GM19328 (cell line): ENCODE results near the gene FOXP3.

Experiments used
- ATAC-seq: cut with Tn5 transposase; IDR thresholded peaks from one replicate; pipeline ENCODE4 v1.9.1; 2021; ENCODE audit warnings: mild to moderate bottlenecking, moderate library complexity; ENCODE audit not compliant: unreplicated experiment

FOXP3 gene

GRCh38 chrX:49276671-49277534 lies 12.4 kb upstream of the FOXP3 start:
- ATAC-seq = no peak

GRCh38 chrX:49276207-49276606 lies 11.7 kb upstream of the FOXP3 start:
- no peak for ATAC-seq

- ATAC-seq = no peak
These were observed 8.7 kb upstream of the FOXP3 start for GRCh38 chrX:49273181-49273727.

DNA sequence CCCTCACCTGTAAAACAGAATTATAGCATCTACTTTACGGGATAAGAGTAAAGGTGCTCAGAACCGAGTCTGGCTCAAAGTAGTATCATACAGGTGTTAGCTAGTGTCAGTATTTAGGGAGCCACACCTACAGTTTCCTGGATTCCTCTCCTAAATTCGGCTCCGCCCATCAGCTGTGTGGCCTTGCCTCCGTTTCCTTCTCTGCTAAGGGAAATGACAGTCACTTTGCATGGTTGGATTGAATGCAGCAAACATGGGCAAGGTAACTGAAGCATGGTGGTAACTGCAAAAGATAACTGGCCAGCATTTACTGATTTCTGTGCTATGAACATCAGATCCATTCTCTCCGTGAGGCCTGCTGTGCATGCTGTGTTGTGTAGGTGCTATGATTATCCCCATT lies 7.9 kb upstream of the FOXP3 start:
- no peak for ATAC-seq

DNA sequence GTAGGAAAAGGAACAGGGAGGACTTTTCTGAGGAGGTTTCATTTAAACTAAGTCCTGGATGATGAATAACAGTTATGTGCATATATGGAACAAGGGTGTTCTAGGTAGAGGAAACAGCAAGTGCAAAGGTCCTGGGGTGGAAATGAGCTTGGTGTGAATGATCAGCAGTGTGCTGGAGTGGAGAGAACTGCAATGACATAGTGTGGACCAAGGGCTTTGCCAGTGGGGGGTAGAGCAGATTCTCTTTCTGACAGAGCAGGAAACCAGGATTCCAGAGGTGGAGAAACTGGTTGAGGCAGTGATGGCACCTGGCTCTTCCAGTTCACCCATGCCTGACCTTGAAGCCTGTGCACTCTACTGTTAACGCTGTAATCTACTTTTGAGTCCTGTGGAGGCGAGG lies 6.8 kb upstream of the FOXP3 start:
- ATAC-seq = no peak

- no peak for ATAC-seq
These were observed 5.9 kb upstream of the FOXP3 start for GRCh38 chrX:49270249-49270921.

DNA sequence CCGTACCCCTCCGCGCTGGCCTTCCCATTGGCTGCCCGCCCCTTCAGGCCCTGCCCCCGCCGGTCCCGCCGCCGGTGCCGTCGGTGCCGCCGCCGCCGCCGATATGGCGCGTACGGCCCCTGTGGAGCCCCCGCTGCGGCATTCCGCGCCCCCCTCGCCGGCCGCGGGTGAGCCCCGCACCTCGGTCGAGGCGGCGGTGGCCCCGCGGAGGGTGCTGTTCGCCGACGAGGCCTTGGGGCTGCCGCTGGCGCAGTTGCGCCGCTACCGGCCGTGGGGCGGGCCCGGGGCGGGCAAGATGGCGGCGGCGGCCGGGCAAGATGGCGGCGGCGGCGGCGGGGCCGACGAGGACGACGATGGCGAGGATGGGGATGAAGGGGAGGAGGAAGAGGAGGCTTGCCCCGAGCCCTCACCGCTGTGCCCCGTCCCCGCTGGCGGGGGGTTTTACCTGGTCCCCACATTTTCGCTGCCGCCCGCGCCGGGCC lies 5.3 kb upstream of the FOXP3 start, which contains the start of gene PPP1R3F:
Gene PPP1R3F, plus strand, starts transcription at position 27 of the 482 bp plus-strand sequence. Its CDS starts 77 bp downstream, at position 104.
- ATAC-seq = peak; percentile 19

DNA sequence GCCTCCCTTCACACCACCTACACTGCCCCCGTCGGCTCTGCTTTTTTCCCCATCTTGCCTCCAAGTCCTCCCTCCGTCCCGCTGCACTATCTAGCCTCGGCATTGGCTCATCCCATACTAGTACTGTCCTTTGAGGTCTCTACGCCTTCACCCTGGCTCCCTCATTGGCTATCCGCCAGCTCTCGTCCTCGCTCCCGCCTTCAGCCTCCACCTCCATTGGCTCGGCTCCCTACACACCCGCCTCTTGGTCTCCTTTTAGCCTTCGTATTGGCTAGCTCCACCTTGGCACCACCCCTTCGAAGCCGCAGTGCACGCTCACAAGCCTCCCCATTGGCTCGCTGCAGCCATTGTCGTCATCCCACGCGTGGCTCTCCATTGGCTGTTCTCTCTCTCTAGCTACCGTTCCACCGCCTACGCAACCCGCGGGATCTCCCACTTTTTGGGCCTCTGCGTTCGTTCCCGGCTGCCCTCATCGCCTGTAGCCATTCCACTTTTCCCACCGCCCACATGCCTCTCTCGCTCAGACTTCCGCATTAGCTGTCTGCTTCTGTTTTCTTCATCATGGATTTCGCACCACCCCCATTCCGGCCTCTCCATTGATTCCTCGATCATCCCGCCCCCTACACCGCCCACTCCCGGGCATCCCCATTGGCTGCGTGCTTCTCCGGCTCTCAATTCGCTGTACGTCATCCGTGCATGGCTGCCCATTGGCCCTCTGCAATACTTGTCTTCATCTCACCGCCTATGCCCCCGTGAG lies 4.7 kb upstream of the FOXP3 start:
- peak; percentile 78 for ATAC-seq

- ATAC-seq = no peak
These were observed 4.1 kb upstream of the FOXP3 start for GRCh38 chrX:49268702-49269009.

DNA sequence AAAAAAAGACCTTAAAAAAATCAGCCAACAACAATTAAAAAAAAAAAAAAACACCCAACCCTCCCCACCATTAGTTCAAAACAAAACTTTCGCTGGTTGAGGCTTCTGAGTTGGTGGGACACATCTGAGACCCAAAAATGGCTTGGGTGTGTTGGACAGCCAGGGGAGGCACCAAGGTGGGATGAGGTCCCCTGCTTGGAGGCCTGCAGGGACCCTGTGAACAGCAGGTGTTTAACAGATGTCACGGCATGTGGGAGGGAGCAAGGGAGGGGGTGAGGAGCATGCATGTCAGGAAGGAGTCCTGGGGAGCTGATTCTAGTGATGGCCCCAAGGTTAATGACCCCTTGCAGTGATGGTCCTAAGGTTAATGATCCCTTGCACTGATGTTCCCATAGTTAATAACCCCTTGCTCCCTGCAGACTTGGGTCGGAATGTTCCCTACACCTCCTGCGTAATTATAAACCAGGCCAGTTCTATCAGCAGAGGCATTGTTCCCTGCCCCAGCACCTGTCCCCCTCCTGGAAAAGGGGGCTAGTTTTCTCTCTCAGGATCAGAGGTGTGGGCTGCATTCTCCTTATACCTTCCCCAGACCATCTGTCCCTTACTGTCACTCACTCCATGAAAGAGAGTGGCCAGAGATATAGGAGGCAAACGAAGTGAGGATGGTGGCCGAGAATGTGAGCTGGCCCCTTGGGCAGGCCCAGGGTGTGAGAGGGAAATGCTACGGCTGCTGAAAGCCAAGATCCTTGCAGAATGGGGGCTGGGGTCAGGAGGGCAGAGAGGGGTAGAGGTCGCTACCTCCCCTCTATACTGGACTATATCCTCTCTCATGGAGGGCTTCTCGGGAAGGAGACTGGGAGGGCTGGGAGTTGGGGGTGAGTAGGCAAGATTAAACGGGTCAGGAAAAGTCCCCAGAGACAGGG lies 2.3 kb upstream of the FOXP3 start:
- ATAC-seq = no peak

DNA sequence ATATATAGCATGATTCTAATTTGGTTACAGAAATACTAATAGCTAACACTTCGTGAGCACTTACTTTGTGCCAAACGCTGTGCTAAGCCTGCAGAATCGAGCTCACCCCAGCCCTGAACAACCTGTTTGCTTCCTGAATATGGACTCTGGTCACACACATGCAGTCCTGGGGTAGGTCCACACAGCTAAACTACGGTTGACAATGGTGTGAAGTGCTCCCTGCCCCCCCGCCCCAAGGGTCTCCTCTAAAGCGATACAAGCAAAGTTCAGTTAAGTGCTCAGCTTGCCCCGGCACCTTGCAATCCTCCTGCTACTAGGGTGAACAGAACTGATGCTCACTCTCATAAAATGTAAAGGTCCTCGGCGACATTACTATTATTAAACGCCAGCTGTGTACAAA lies 879 bp downstream of the FOXP3 start:
- ATAC-seq = no peak

- no peak for ATAC-seq
These were observed 1.9 kb downstream of the FOXP3 start for GRCh38 chrX:49262603-49263002.

GRCh38 chrX:49260221-49260985 lies 4.1 kb downstream of the FOXP3 start:
- ATAC-seq = no peak

DNA sequence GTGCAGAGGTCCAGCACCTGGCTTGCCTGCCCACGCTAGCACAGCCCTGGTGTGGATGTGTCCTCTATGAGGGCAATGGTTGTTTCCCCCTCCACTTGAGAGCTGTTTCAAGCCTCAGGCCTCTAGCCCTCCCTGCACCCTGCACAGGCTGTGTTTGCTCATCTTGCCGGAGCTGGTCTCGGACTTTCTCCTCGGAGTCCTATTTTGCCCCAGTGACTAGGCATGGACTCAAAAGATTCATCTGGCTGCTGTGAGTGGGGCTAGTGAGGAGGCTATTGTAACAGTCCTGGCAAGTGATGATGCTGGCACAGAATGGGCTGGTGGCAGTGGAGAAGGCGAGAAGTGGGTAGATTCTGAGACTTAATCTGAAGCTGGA lies 5.8 kb downstream of the FOXP3 start:
- no peak for ATAC-seq

DNA sequence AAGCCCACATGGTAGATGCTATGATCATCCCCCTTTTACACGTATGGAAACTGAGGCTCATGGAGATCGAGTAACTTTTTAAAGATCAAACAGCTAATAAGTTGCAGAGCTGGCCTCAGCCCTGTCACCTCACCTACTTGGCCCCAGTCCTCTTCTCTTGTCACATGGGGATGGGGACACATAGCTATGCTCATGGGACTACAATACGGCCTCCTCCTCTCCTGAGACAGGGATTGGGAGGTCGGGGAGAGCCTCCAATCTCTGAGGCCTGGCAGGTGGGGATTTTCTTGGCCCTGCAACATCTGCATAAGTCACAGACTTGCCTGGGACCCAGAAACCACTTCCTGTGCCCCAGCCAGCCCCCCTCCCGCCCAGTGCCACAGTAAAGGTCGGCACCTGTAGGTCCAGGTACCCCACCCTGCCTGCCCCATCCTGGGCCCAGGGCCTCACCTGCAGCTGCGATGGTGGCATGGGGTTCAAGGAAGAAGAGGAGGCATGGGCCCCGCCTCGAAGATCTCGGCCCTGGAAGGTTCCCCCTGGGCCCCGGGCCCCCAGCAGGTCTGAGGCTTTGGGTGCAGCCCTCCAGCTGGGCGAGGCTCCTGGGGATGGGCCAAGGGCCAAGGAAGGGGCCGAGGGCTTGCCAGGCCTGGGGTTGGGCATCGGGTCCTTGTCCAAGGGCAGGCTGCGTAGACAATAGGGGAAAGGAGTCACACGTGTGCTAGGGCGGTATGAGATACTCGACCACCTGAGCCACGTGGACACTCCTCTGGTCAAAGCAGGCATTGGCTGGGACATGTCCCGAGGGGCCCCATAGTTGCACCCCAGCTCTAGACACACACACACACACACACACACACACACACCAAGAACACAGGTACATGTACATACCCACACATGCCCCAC lies 6.4 kb downstream of the FOXP3 start:
- ATAC-seq = no peak

DNA sequence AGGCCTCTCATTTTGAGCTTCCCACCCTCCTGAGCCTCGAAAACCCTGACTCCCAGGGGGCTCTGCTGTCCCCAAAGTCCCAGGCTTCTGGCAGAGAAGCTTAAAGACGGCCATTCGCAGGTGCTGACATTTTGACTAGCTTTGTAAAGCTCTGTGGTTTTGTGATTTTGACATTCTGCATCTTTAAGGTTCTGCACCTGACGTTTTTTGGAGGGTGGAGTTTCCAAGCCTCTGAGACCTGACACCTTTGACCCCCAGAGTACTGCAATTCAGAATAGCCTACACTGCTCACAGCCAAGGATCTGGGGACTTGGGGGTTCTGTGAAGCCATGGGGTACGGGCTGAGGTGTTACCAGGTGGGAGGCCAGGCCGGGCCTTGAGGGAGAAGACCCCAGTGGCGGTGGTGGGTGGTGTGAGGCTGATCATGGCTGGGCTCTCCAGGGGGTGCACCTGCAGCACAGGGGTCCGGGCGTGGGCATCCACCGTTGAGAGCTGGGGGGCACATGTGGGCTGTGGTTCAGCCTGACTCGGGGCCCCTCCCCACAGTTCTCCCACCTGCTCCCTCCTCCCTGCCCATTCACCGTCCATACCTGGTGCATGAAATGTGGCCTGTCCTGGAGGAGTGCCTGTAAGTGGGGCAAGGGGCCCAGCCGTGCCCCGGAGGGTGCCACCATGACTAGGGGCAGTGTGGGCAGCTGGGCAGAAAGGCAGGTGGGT lies 7.3 kb downstream of the FOXP3 start:
- ATAC-seq = no peak

DNA sequence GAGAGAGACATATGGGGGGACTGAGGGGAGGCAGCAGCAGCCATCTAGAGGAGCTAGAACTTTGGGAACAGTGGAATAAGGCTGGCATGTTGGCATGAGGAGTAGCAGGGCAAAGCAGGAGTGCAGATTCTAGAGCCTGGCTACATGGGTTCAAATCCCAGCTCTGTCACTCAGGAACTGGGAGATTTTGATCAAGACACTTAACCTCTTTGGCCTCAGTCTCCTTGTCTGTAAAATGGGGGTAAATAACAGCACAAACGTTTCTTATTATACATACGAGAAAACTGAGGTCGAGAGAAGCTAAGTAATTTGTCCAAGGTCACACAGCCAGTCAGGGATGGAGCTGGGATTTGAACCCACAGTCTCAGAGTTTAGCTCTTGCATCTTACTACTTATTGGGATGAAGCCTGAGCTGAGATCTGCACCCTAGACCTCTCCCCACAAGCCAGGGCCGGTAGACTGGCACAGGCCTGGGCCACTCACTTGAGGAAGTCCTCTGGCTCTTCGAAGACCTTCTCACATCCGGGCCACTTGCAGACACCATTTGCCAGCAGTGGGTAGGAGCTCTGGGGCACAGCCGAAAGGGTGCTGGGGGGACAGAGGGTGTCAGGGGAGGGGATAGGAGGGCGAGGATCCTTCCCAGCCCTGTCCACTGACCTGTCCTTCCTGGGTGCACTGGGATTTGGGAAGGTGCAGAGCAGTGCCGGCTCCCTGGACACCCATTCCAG lies 8.1 kb downstream of the FOXP3 start:
- no peak for ATAC-seq
